Activated naive CD4-positive, alpha-beta T cell treated with anti-CD3 and anti-CD28 coated beads for 36 hours (primary cell): ENCODE measurements around the gene EHD1. TPM values are rescaled to one million over a fixed set of nuclear protein-coding genes. Genes with fewer than 3 reads are reported as not detected.
A peak's percentile ranks its signal among the peaks of the same experiment; 100 is the strongest.

Source experiments
- CTCF ChIA-PET: fragments of 350-600 bp; sonication (Branson Sonifier 250); formaldehyde crosslinking; loops from one replicate; lab custom pipeline; 2021; ENCODE audit warnings: antibody characterized with exemption; lab: Charles Lee
- DNase-seq: peaks from one replicate; pipeline ENCODE4 v3.0.0-alpha.2; 2020
- H3K27ac Mint-ChIP-seq: one replicate; pipeline ENCODE4 v1.8.0; 2021; ENCODE audit warnings: mild to moderate bottlenecking, mixed read lengths
- H3K27me3 Mint-ChIP-seq: one replicate; pipeline ENCODE4 v1.8.0; 2021; ENCODE audit warnings: low read depth, mixed read lengths
- H3K36me3 Mint-ChIP-seq: one replicate; pipeline ENCODE4 v1.8.0; 2021; ENCODE audit warnings: low read depth, mixed read lengths
- H3K4me1 Mint-ChIP-seq: one replicate; pipeline ENCODE4 v1.8.0; 2021; ENCODE audit warnings: low read depth, mixed read lengths
- H3K4me3 Mint-ChIP-seq: one replicate; pipeline ENCODE4 v1.8.0; 2021; ENCODE audit warnings: mild to moderate bottlenecking, moderate library complexity, mixed read lengths
- H3K9me3 Mint-ChIP-seq: one replicate; pipeline ENCODE4 v1.8.0; 2021; ENCODE audit warnings: mixed read lengths
- intact Hi-C: fragments of 100-400 bp; cut with micrococcal nuclease; formaldehyde crosslinking; loops from one replicate; pipeline ENCODE4 v1.15.1; 2023
- total RNA-seq, 2 experiments: library from RNA; stranded (reverse); gene quantifications; one replicate each; pipeline ENCODE4 v1.2.3, GENCODE V29; 2021

The EHD1 gene
- total RNA-seq, 2 experiments from 2014 or later: 124 to 132 TPM

- intact Hi-C loops: loop anchor here (1.0 to 10.0 kb wide), 8 partner anchors 8 to 713 kb away; partner anchors contain the start of genes EHD1, FAM89B, MALAT1 and ZNRD2
- Mint-ChIP-seq H3K4me3 (peak overlapping the region; percentile 72), H3K36me3 (peaks cover 51% of the 10 kb centered on the region)
Observed at GRCh38 chr11:64859542-64860414, 18.6 kb downstream of the EHD1 start.

GRCh38 chr11:64858467-64859263 lies 19.8 kb downstream of the EHD1 start:
- DNase-seq: peak; percentile 89
- H3K4me3 Mint-ChIP-seq: peak overlapping the region; percentile 72
- CTCF ChIA-PET: interaction anchor here (4.2 to 32.9 kb wide), 3 partner anchors 8 to 28 kb away, joined by 26 to 992 read pairs (median 288); partner anchors contain the start of genes CDC42BPG and EHD1
- H3K9me3 Mint-ChIP-seq: no peaks in the 10 kb centered on the region
- H3K27me3 Mint-ChIP-seq: no peaks in the 10 kb centered on the region
- intact Hi-C loops: loop anchor here (1.0 to 5.0 kb wide), 7 partner anchors 7 to 714 kb away; partner anchors contain the start of genes EHD1, FAM89B and ZNRD2
- peaks cover 59% of the 10 kb centered on the region for H3K36me3 Mint-ChIP-seq
- peaks cover 95% of the 10 kb centered on the region for H3K4me1 Mint-ChIP-seq
- H3K27ac Mint-ChIP-seq: peak overlapping the region; percentile 99

More at GRCh38 chr11:64859542-64860414, 18.6 kb downstream of the EHD1 start:
- H3K9me3 Mint-ChIP-seq: no peaks in the 10 kb centered on the region
- no peaks in the 10 kb centered on the region for H3K27me3 Mint-ChIP-seq
- DNase-seq: peak; percentile 85
- peaks cover 94% of the 10 kb centered on the region for H3K4me1 Mint-ChIP-seq
- CTCF ChIA-PET: interaction anchor here (0.8 to 32.9 kb wide), 4 partner anchors 9 to 53 kb away, joined by 3 to 992 read pairs (median 157); partner anchors contain the start of genes CDC42BPG and EHD1
- peak overlapping the region; percentile 99 for H3K27ac Mint-ChIP-seq

GRCh38 chr11:64857485-64857884 lies 20.9 kb downstream of the EHD1 start:
- no peaks in the 10 kb centered on the region for H3K9me3 Mint-ChIP-seq
- peak overlapping the region; percentile 78 for H3K27ac Mint-ChIP-seq
- H3K4me3 Mint-ChIP-seq: no peak overlapping the region
- H3K27me3 Mint-ChIP-seq: no peaks in the 10 kb centered on the region
- intact Hi-C loops: loop anchor here (5.0 kb wide), 3 partner anchors 110 to 715 kb away; partner anchors contain the start of genes FAM89B and ZNRD2
- peaks cover 64% of the 10 kb centered on the region for H3K36me3 Mint-ChIP-seq
- DNase-seq: no peak
- H3K4me1 Mint-ChIP-seq: peaks cover 95% of the 10 kb centered on the region
- CTCF ChIA-PET: interaction anchor here (0.6 to 32.9 kb wide), 5 partner anchors 6 to 87 kb away, joined by 3 to 992 read pairs (median 288); partner anchors contain the start of genes CDC42BPG and EHD1

GRCh38 chr11:64856382-64857227 lies 21.8 kb downstream of the EHD1 start:
- DNase-seq: peak; percentile 91
- Mint-ChIP-seq H3K9me3 (no peaks in the 10 kb centered on the region), H3K4me3 (peak overlapping the region; percentile 48), H3K27me3 (no peaks in the 10 kb centered on the region), H3K27ac (peak overlapping the region; percentile 89), H3K36me3 (peaks cover 66% of the 10 kb centered on the region), H3K4me1 (peaks cover 96% of the 10 kb centered on the region)
- CTCF ChIA-PET: interaction anchor here (0.6 to 32.9 kb wide), 4 partner anchors 6 to 960 kb away, joined by 3 to 992 read pairs (median 288); partner anchors contain the start of genes CDC42BPG and EHD1
- intact Hi-C loops: loop anchor here (1.0 to 5.0 kb wide), 4 partner anchors 9 to 716 kb away; partner anchors contain the start of genes FAM89B and ZNRD2

- H3K27ac Mint-ChIP-seq: peak overlapping the region; percentile 89
- H3K4me1 Mint-ChIP-seq: peaks cover 96% of the 10 kb centered on the region
- DNase-seq: peak; percentile 44
- H3K4me3 Mint-ChIP-seq: peak overlapping the region; percentile 22
- CTCF ChIA-PET: interaction anchor here (0.6 to 32.9 kb wide), 4 partner anchors 5 to 961 kb away, joined by 3 to 992 read pairs (median 288); partner anchors contain the start of genes CDC42BPG and EHD1
- intact Hi-C loops: loop anchor here (1.0 to 5.0 kb wide), 4 partner anchors 10 to 717 kb away; partner anchors contain the start of genes FAM89B and ZNRD2
- H3K27me3 Mint-ChIP-seq: no peaks in the 10 kb centered on the region
- peaks cover 66% of the 10 kb centered on the region for H3K36me3 Mint-ChIP-seq
- H3K9me3 Mint-ChIP-seq: no peaks in the 10 kb centered on the region
Observed at GRCh38 chr11:64855596-64856304, 22.7 kb downstream of the EHD1 start.

- peaks cover 94% of the 10 kb centered on the region for H3K4me1 Mint-ChIP-seq
- H3K9me3 Mint-ChIP-seq: no peaks in the 10 kb centered on the region
- DNase-seq: peak; percentile 67
- H3K27ac Mint-ChIP-seq: peak overlapping the region; percentile 89
- CTCF ChIA-PET: interaction anchor here (14.4 to 32.9 kb wide), 3 partner anchors 5 to 32 kb away, joined by 288 to 992 read pairs (median 288); partner anchors contain the start of genes CDC42BPG and EHD1
- peaks cover 60% of the 10 kb centered on the region for H3K36me3 Mint-ChIP-seq
- H3K27me3 Mint-ChIP-seq: no peaks in the 10 kb centered on the region
- intact Hi-C loops: loop anchor here (5.0 kb wide), 3 partner anchors 108 to 717 kb away; partner anchors contain the start of genes FAM89B and ZNRD2
- no peak overlapping the region for H3K4me3 Mint-ChIP-seq
Observed at GRCh38 chr11:64854534-64855502, 23.6 kb downstream of the EHD1 start.

GRCh38 chr11:64854157-64854533 lies 24.3 kb downstream of the EHD1 start:
- Mint-ChIP-seq H3K4me3 (no peak overlapping the region), H3K36me3 (peaks cover 54% of the 10 kb centered on the region), H3K27me3 (no peaks in the 10 kb centered on the region), H3K27ac (peak overlapping the region; percentile 24), H3K9me3 (no peaks in the 10 kb centered on the region), H3K4me1 (peaks cover 94% of the 10 kb centered on the region)
- CTCF ChIA-PET: interaction anchor here (14.4 to 32.9 kb wide), 2 partner anchors 9 to 33 kb away, joined by 288 to 992 read pairs; partner anchors contain the start of gene EHD1
- DNase-seq: no peak
- intact Hi-C loops: no loop called here

- CTCF ChIA-PET: interaction anchor here (1.3 to 32.9 kb wide), 3 partner anchors 9 to 33 kb away, joined by 4 to 992 read pairs (median 288); partner anchors contain the start of genes CDC42BPG and EHD1
- peak; percentile 45 for DNase-seq
Observed at GRCh38 chr11:64853709-64854108, 24.7 kb downstream of the EHD1 start.

GRCh38 chr11:64852804-64853509 lies 25.5 kb downstream of the EHD1 start:
- Mint-ChIP-seq H3K4me1 (peaks cover 93% of the 10 kb centered on the region), H3K27ac (peak overlapping the region; percentile 95), H3K9me3 (no peaks in the 10 kb centered on the region), H3K4me3 (peak overlapping the region; percentile 18), H3K27me3 (no peaks in the 10 kb centered on the region), H3K36me3 (peaks cover 44% of the 10 kb centered on the region)
- CTCF ChIA-PET: interaction anchor here (1.3 to 32.9 kb wide), 3 partner anchors 9 to 34 kb away, joined by 4 to 992 read pairs (median 288); partner anchors contain the start of genes CDC42BPG and EHD1
- peak; percentile 35 for DNase-seq
- intact Hi-C loops: no loop called here

More at GRCh38 chr11:64853709-64854108, 24.7 kb downstream of the EHD1 start:
- peak overlapping the region; percentile 95 for H3K27ac Mint-ChIP-seq
- no peaks in the 10 kb centered on the region for H3K9me3 Mint-ChIP-seq
- peak overlapping the region; percentile 18 for H3K4me3 Mint-ChIP-seq
- intact Hi-C loops: no loop called here
- no peaks in the 10 kb centered on the region for H3K27me3 Mint-ChIP-seq
- H3K36me3 Mint-ChIP-seq: peaks cover 52% of the 10 kb centered on the region
- H3K4me1 Mint-ChIP-seq: peaks cover 94% of the 10 kb centered on the region
